Astrocyte (in vitro differentiated cells and primary cell): ENCODE data around the gene FUT6. TPM values are rescaled to one million over a fixed set of nuclear protein-coding genes. Genes with fewer than 3 reads are reported as not detected.

Experiments used
- DNase-seq: peaks from one replicate; pipeline ENCODE4 v3.0.0-alpha.2; 2010; ENCODE audit warnings: low read depth
- FAIRE-seq: peaks from 2 replicates; lab custom pipeline; 2011; peaks lifted over from hg19 to GRCh38; lab: Jason Lieb, UNC
- H2AFZ ChIP-seq: 2 replicates; pipeline ENCODE4 v1.6.0; 2012; ENCODE audit warnings: low read depth, low read length, inconsistent platforms
- H3K27ac ChIP-seq: 2 replicates; pipeline ENCODE4 v1.5.1; 2011; ENCODE audit warnings: low read depth, low read length, inconsistent platforms
- H3K27me3 ChIP-seq: 2 replicates; pipeline ENCODE4 v1.6.0; 2011; ENCODE audit warnings: low read length, inconsistent platforms; ENCODE audit not compliant: insufficient read depth
- H3K36me3 ChIP-seq: 2 replicates; pipeline ENCODE4 v1.5.1; 2011; ENCODE audit warnings: low read length, inconsistent platforms; ENCODE audit not compliant: insufficient read depth
- H3K4me1 ChIP-seq: 2 replicates; pipeline ENCODE4 v1.5.1; 2011; ENCODE audit warnings: low read length, inconsistent platforms; ENCODE audit not compliant: insufficient read depth
- H3K4me2 ChIP-seq: 2 replicates; pipeline ENCODE4 v1.6.0; 2012; ENCODE audit warnings: low read length, inconsistent platforms
- H3K4me3 ChIP-seq: 2 replicates; pipeline ENCODE4 v1.5.1; 2011; ENCODE audit warnings: low read depth, mild to moderate bottlenecking, low read length, inconsistent platforms; ENCODE audit not compliant: insufficient read depth
- H3K79me2 ChIP-seq: 2 replicates; pipeline ENCODE4 v1.6.0; 2012; ENCODE audit warnings: mild to moderate bottlenecking, low read length, inconsistent platforms; ENCODE audit not compliant: insufficient read depth
- H3K9ac ChIP-seq: 2 replicates; pipeline ENCODE4 v1.6.0; 2012; ENCODE audit warnings: mild to moderate bottlenecking, low read length, inconsistent platforms
- H3K9me3 ChIP-seq: 2 replicates; pipeline ENCODE4 v1.5.1; 2012; ENCODE audit warnings: low read depth, mild to moderate bottlenecking, low read length, inconsistent platforms; ENCODE audit not compliant: insufficient read depth
- H4K20me1 ChIP-seq: 2 replicates; pipeline ENCODE4 v1.6.0; 2012; ENCODE audit warnings: low read length, inconsistent platforms; ENCODE audit not compliant: insufficient read depth
- H3K27ac Mint-ChIP-seq: one replicate; pipeline ENCODE4 v1.8.0; 2021; ENCODE audit warnings: mild to moderate bottlenecking, mixed read lengths; ENCODE audit not compliant: unreplicated experiment
- H3K27me3 Mint-ChIP-seq: one replicate; pipeline ENCODE4 v1.8.0; 2021; ENCODE audit warnings: low read depth, mixed read lengths; ENCODE audit not compliant: unreplicated experiment
- H3K36me3 Mint-ChIP-seq: one replicate; pipeline ENCODE4 v1.8.0; 2021; ENCODE audit warnings: low read depth, mixed read lengths; ENCODE audit not compliant: unreplicated experiment
- H3K4me1 Mint-ChIP-seq: one replicate; pipeline ENCODE4 v1.8.0; 2021; ENCODE audit warnings: low read depth, mixed read lengths; ENCODE audit not compliant: unreplicated experiment
- H3K4me3 Mint-ChIP-seq: one replicate; pipeline ENCODE4 v1.8.0; 2021; ENCODE audit warnings: mild to moderate bottlenecking, moderate library complexity, mixed read lengths; ENCODE audit not compliant: unreplicated experiment
- H3K9me3 Mint-ChIP-seq: one replicate; pipeline ENCODE4 v1.8.0; 2021; ENCODE audit warnings: mild to moderate bottlenecking, mixed read lengths; ENCODE audit not compliant: unreplicated experiment
- CTCF ChIP-seq: IDR thresholded peaks from 2 replicates; pipeline ENCODE4 v1.5.1; 2011; ENCODE audit warnings: low read depth, mild to moderate bottlenecking, inconsistent platforms, low read length, moderate library complexity; ENCODE audit not compliant: insufficient read depth
- EZH2 ChIP-seq: IDR thresholded peaks from 2 replicates; pipeline ENCODE4 v1.6.1; 2012; ENCODE audit warnings: mild to moderate bottlenecking, low read length, inconsistent platforms; ENCODE audit not compliant: insufficient read depth
- total RNA-seq: library from RNA; stranded (reverse); gene quantifications from 2 replicates; pipeline ENCODE4 v1.2.1, GENCODE V29; 2021

Gene FUT6
- total RNA-seq, 1 donor from 2014 or later = 0.09 TPM

DNA sequence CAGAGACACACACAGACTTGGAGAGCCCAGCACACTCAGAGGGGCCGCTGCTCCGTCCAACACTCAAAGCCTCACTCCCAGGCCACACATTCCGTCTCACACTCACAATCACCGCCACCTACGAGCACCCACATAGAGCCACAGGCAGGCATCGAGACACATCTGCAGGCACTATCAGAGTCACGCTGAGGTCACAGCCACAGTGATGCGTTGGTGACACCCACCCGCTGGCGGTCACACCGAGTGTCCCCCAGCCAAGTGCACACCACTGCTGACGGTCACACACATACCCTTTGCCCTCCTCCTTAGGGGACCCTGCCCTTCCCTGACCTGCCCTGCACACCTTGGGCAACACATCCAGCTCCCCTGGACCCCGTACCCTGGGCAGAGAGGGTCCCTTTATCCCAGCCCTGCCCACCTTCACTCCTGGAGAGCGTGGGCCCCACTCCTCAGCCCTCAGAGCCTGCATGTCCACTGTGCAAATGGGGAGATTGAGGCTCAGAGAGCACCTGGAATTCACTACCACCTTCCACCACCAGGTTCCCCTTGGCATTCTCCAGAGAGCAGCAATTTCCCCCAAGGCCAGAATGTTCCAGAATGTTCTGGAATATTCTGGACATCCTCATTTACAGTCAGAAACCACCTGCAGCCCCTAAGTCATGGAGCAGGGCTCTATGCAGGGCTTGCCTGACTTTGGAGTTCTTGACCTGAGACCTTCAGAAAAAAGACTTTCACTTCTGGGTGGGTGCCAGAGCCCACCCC is 25.4 kb upstream of the FUT6 start:
- H3K27me3 Mint-ChIP-seq = peaks cover 45% of the 10 kb centered on the region
- H3K9ac ChIP-seq = no peak overlapping the region
- H3K79me2 ChIP-seq = no peaks in the 10 kb centered on the region
- H3K4me3 Mint-ChIP-seq = no peak overlapping the region
- no peak for TF ChIP-seq EZH2
- TF ChIP-seq CTCF = peak; percentile 7
- H3K9me3 Mint-ChIP-seq = no peaks in the 10 kb centered on the region
- no peak overlapping the region for H3K4me2 ChIP-seq
- FAIRE-seq (no peak), DNase-seq (no peak)
- peaks cover 6% of the 10 kb centered on the region for H3K4me1 Mint-ChIP-seq
- H3K4me3 ChIP-seq = no peak overlapping the region
- no peaks in the 10 kb centered on the region for H3K9me3 ChIP-seq
- no peak overlapping the region for H3K27ac ChIP-seq
- H2AFZ ChIP-seq = no peak overlapping the region
- H3K27me3 ChIP-seq = peaks cover 4% of the 10 kb centered on the region
- H3K4me1 ChIP-seq = no peaks in the 10 kb centered on the region
- H3K36me3 Mint-ChIP-seq = no peaks in the 10 kb centered on the region
- H3K27ac Mint-ChIP-seq = peak overlapping the region; percentile 1
- H3K36me3 ChIP-seq = no peaks in the 10 kb centered on the region
- H4K20me1 ChIP-seq = no peaks in the 10 kb centered on the region

GRCh38 chr19:5864013-5864720 is 24.7 kb upstream of the FUT6 start:
- Histone ChIP-seq H2AFZ (no peak overlapping the region), H3K9me3 (no peaks in the 10 kb centered on the region), H3K27ac (no peak overlapping the region), H3K27me3 (peaks cover 4% of the 10 kb centered on the region), H3K4me2 (no peak overlapping the region), H3K9ac (no peak overlapping the region), H3K4me1 (no peaks in the 10 kb centered on the region), H4K20me1 (no peaks in the 10 kb centered on the region), H3K79me2 (no peaks in the 10 kb centered on the region), H3K4me3 (no peak overlapping the region), H3K36me3 (no peaks in the 10 kb centered on the region)
- FAIRE-seq (no peak), DNase-seq (no peak)
- H3K27me3 Mint-ChIP-seq = peaks cover 45% of the 10 kb centered on the region
- H3K4me1 Mint-ChIP-seq = peaks cover 6% of the 10 kb centered on the region
- H3K4me3 Mint-ChIP-seq = no peak overlapping the region
- TF ChIP-seq EZH2 (no peak), CTCF (no peak)
- H3K27ac Mint-ChIP-seq = no peak overlapping the region
- H3K36me3 Mint-ChIP-seq = no peaks in the 10 kb centered on the region
- H3K9me3 Mint-ChIP-seq = no peaks in the 10 kb centered on the region
